Ovary (tissue), 9 donors: Measurements from ENCODE around the gene FAM236C. TPM values are rescaled to one million over a fixed set of nuclear protein-coding genes. Genes with fewer than 3 reads are reported as not detected.

Experiments
- polyA plus RNA-seq, 2 donors: library from polyadenylated mRNA; stranded (reverse); fragments of 200-250 nt in 1 of 2; fragments of 350-450 nt in 1 of 2; fragmentation: Illumina TruSeq in 1 of 2; extraction: RNeasy Lipid Tissue Mini Kit (QIAGEN cat#74804) in 1 of 2; gene quantifications; one replicate each; pipeline ENCODE4 v1.2.3, GENCODE V29; 2013 to 2014
- total RNA-seq, 7 donors: library from RNA; depleted of rRNA in 2 of 7; stranded (reverse); fragments of >200 nt in 2 of 7; fragmentation: NEBNext Ultra II Directional in 3 of 7; extraction: Animal tissue kit (Norgen Biotek cat#: 25700) in 3 of 7; gene quantifications; one replicate each; pipeline versions ENCODE4 v1.1.0 to v1.2.4, GENCODE V29; 2016 to 2023
- donor health status: DM: no; HTN: no; CAD: no; lungs with moderate emphysema.
- donor health status: DM: no; HTN: no; CAD: no.
- donor health status: Bipolar disorder and iron deficiency.
- donor health status: DM: yes; HTN: yes; CAD: no.
- donor health status: DM: no; HTN: no; CAD: no.
- donor health status: DM: yes; HTN: yes; CAD: no.

FAM236C gene
- total and polyA plus RNA-seq, 9 donors: not detected

Other genes with a start within 250 kb of the FAM236C start
- 10 to 100 TPM in 4 of 7 donors, 1 to 10 TPM in 3; 7.5 to 14.8 (median 10.1) TPM for gene PHKA1, start 198.3 kb upstream of the FAM236C start, total RNA-seq
- gene PHKA1, start 198.3 kb upstream of the FAM236C start, polyA plus RNA-seq: 1 to 10 TPM; 4.6 to 7.5 TPM
- gene DMRTC1B, start 135.7 kb upstream of the FAM236C start, total RNA-seq: 1 to 10 TPM in 5 of 7 donors, under 1 TPM in 1, not detected in 1; 0.57 to 5.6 (median 4.6) TPM
- gene DMRTC1B, start 135.7 kb upstream of the FAM236C start, polyA plus RNA-seq: 1 to 10 TPM; 2.2 to 3.8 TPM
- not detected for gene FAM236B, start 130.0 kb upstream of the FAM236C start, total RNA-seq
- not detected for gene FAM236B, start 130.0 kb upstream of the FAM236C start, polyA plus RNA-seq
- not detected for gene FAM236D, start 104.4 kb upstream of the FAM236C start, total RNA-seq
- not detected for gene FAM236D, start 104.4 kb upstream of the FAM236C start, polyA plus RNA-seq
- not detected for gene FAM236A, start 25.6 kb downstream of the FAM236C start, total RNA-seq
- gene FAM236A, start 25.6 kb downstream of the FAM236C start, polyA plus RNA-seq: not detected
- 1 to 10 TPM in 3 of 7 donors, under 1 TPM in 3, not detected in 1; 0.34 to 1.8 (median 0.95) TPM for gene DMRTC1, start 31.2 kb downstream of the FAM236C start, total RNA-seq
- gene DMRTC1, start 31.2 kb downstream of the FAM236C start, polyA plus RNA-seq: 1 to 10 TPM in 1 of 2 donors, not detected in 1; 2.0 TPM
- gene PABPC1L2B, start 90.3 kb downstream of the FAM236C start, total RNA-seq: under 1 TPM in 1 of 7 donors, not detected in 6; 0.13 TPM
- not detected for gene PABPC1L2B, start 90.3 kb downstream of the FAM236C start, polyA plus RNA-seq
- gene PABPC1L2A, start 166.9 kb downstream of the FAM236C start, total RNA-seq: not detected
- gene PABPC1L2A, start 166.9 kb downstream of the FAM236C start, polyA plus RNA-seq: not detected